Measurements from ENCODE around the gene NCF2. TPM values are rescaled to one million over a fixed set of nuclear protein-coding genes. Genes with fewer than 3 reads are reported as not detected.

The NCF2 gene
- total and polyA plus RNA-seq, 2 donors (not counting 3 experiments of a cell fraction or from before 2014, with no cell fraction given), result 0.03 TPM; not detected in 1

DNA sequence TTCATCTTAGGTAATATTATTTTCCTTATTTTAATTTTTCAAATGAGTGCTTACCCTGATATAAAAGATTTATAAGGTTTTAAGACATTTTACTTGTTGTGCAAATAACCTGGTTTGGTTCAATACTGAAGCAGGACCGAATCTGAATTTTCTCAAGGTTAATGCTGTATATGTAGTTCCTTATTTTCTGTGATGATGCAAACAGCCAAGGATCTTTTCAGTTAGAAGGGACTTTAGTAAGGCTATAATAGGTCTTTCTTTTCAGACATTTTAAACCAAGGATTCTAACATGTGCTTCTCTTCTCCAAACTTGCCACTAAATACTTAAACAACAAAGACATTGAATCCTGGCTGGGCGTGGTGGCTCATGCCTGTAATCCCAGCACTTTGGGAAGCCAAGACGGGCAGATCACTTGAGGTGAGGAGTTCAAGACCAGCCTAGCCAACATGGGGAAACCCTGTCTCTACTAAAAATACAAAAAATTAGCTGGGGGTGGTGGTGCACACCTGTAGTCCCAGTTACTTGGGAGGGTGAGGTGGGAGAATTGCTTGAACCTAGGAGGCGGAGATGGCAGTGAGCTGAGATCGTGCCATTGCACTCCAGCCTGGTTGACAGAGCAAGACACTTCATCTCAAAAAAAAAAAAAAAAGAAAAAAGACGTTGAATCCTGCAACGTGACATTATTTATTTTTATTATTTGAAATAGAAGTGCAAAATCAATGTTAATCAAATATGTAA lies 48.6 kb upstream of the NCF2 start:
- POLR2A ChIA-PET, result no interaction called here
- no peaks in the 10 kb centered on the region for H3K27me3 ChIP-seq (ENCODE audit: control insufficient read depth in 2 of 2, insufficient read depth in 2 of 2, low read length in 2 of 2)
- no peak for FAIRE-seq

More for the DNA sequence above, 48.6 kb upstream of the NCF2 start:
- Histone ChIP-seq H3K4me2 (ENCODE audit: insufficient read depth, low read length) (no peak overlapping the region), H3K27ac (ENCODE audit: insufficient read depth, low read depth, low read length) (no peak overlapping the region), H3K9me3 (replicated peaks; ENCODE audit: control insufficient read depth, insufficient read depth, low read length) (no peaks in the 10 kb centered on the region), H3K4me1 (ENCODE audit: control insufficient read depth, extremely low read depth, insufficient read depth, low read length) (peaks cover 10% of the 10 kb centered on the region), H3K9ac (replicated peaks; ENCODE audit: extremely low read depth, insufficient read depth, low read length) (no peak overlapping the region), H3K79me2 (ENCODE audit: control insufficient read depth, insufficient read depth, low read length) (peaks cover 14% of the 10 kb centered on the region), H3K36me3 (ENCODE audit: control insufficient read depth in 2 of 2, extremely low read depth in 1 of 2, insufficient read depth in 2 of 2, low read length in 2 of 2) (no peaks in the 10 kb centered on the region), H2AFZ (ENCODE audit: low read depth, low read length) (no peak overlapping the region), H4K20me1 (replicated peaks; ENCODE audit: control insufficient read depth, extremely low read depth, insufficient read depth, low read length) (peaks cover 4% of the 10 kb centered on the region), H3K4me3 (replicated peaks in 1 of 3; ENCODE audit: insufficient read depth in 1 of 3, low read depth in 1 of 3, low read length in 3 of 3) (no peak overlapping the region), H3K9me1 (replicated peaks; ENCODE audit: control insufficient read depth, extremely low read depth, insufficient read depth, low read length) (no peaks in the 10 kb centered on the region)
- DNase-seq (ENCODE audit: low read depth, low spot score), result no peak
- intact Hi-C loops (cut with micrococcal nuclease) (loop anchor here (5.0 to 10.0 kb wide), 4 partner anchors 168 to 1736 kb away; partner anchors contain the start of genes RGL1 and TSEN15), dilution Hi-C loops (cut with MboI; ENCODE audit: extremely low pct_ligation_motif_present, low sequenced_read_pairs) (no loop called here)
- CTCF ChIA-PET, result interaction anchor here (0.7 to 1.0 kb wide), 2 partner anchors 185 to 277 kb away, joined by 3 to 4 read pairs; no protein-coding TSS in a partner anchor
- TF ChIP-seq EZH2 (IDR thresholded peaks at IDR 0.05; ENCODE audit: borderline replicate concordance, low read depth, low read length, severe bottlenecking), result no peak
- no peak for TF ChIP-seq POLR2A (IDR thresholded peaks at IDR 0.05; ENCODE audit: low read depth, low read length)
- TF ChIP-seq JUN (IDR thresholded peaks at IDR 0.05; ENCODE audit: borderline replicate concordance, insufficient read depth, insufficient read length, low read depth), result no peak
- TF ChIP-seq, protein P1, sequence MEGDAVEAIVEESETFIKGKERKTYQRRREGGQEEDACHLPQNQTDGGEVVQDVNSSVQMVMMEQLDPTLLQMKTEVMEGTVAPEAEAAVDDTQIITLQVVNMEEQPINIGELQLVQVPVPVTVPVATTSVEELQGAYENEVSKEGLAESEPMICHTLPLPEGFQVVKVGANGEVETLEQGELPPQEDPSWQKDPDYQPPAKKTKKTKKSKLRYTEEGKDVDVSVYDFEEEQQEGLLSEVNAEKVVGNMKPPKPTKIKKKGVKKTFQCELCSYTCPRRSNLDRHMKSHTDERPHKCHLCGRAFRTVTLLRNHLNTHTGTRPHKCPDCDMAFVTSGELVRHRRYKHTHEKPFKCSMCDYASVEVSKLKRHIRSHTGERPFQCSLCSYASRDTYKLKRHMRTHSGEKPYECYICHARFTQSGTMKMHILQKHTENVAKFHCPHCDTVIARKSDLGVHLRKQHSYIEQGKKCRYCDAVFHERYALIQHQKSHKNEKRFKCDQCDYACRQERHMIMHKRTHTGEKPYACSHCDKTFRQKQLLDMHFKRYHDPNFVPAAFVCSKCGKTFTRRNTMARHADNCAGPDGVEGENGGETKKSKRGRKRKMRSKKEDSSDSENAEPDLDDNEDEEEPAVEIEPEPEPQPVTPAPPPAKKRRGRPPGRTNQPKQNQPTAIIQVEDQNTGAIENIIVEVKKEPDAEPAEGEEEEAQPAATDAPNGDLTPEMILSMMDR (IDR thresholded peaks at IDR 0.05; ENCODE audit: extremely low read depth in 1 of 2, insufficient read depth in 1 of 2, low read depth in 1 of 2, low read length in 2 of 2), result no peak
- no peak for TF ChIP-seq POLR2AphosphoS5 (IDR thresholded peaks at IDR 0.05; ENCODE audit: insufficient read depth, low read depth, low read length)
- no peak for TF ChIP-seq GATA2 (IDR thresholded peaks at IDR 0.05; ENCODE audit: insufficient read depth, insufficient read length, low read depth, low read length)
- TF ChIP-seq FOS (IDR thresholded peaks at IDR 0.05; ENCODE audit: borderline replicate concordance, insufficient read depth, low read length), result no peak
- TF ChIP-seq, protein P2, sequence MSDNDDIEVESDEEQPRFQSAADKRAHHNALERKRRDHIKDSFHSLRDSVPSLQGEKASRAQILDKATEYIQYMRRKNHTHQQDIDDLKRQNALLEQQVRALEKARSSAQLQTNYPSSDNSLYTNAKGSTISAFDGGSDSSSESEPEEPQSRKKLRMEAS (IDR thresholded peaks at IDR 0.05; ENCODE audit: insufficient read depth, insufficient read length), result no peak
- TF ChIP-seq MYC (IDR thresholded peaks at IDR 0.05; ENCODE audit: low read depth, low read length), result no peak
- no TSS peak for BruUV-seq (replicated peaks)

All from endothelial cell of umbilical vein (primary cell).